22Rv1 (cell line): ENCODE results near the gene EBF3.

Experiments
- ZFX ChIP-seq: fragments of 450-650 bp; IDR thresholded peaks from 2 replicates; pipeline ENCODE4 v1.6.1; 2017; ENCODE audit warnings: antibody characterized with exemption, borderline replicate concordance
- TF ChIP-seq, protein P1 (sequence below): fragments of 450-650 bp; IDR thresholded peaks from 2 replicates; pipeline ENCODE4 v1.5.1; 2017; ENCODE audit warnings: mild to moderate bottlenecking

DNA sequence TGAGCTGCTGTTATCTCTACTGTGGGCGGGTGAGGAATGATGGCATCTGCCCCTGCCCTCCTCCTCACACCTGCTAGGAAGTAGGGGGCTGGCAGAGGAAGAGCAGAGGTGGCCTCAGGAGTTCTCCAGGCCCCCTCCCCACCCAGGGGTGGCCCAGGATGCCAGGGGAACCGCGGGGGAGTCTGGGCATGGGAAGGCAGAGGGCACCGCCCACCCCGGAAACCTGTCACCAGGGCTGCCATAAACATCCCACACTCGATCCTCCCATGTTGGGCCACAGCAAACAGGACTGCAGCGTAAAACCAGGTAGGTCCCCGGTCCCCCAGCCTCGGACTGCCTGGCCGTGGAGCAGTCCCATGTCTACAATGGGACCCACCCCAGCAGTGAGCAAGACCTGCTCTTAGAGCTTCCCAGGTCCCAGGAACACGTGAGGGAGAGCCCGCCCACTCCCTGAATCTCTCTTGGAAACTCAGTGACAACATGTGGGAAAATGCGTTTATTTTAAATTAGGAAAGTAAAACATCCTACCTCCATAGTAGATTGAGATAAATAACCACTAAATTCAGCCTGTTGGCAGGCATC, 23.4 kb downstream of the EBF3 start:
- TF ChIP-seq, protein P1, sequence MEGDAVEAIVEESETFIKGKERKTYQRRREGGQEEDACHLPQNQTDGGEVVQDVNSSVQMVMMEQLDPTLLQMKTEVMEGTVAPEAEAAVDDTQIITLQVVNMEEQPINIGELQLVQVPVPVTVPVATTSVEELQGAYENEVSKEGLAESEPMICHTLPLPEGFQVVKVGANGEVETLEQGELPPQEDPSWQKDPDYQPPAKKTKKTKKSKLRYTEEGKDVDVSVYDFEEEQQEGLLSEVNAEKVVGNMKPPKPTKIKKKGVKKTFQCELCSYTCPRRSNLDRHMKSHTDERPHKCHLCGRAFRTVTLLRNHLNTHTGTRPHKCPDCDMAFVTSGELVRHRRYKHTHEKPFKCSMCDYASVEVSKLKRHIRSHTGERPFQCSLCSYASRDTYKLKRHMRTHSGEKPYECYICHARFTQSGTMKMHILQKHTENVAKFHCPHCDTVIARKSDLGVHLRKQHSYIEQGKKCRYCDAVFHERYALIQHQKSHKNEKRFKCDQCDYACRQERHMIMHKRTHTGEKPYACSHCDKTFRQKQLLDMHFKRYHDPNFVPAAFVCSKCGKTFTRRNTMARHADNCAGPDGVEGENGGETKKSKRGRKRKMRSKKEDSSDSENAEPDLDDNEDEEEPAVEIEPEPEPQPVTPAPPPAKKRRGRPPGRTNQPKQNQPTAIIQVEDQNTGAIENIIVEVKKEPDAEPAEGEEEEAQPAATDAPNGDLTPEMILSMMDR: no peak
- TF ChIP-seq ZFX: no peak
